ENCODE measurements around the gene ATP5MK. TPM values are rescaled to one million over a fixed set of nuclear protein-coding genes. Genes with fewer than 3 reads are reported as not detected.
A peak's percentile ranks its signal among the peaks of the same experiment; 100 is the strongest.

The ATP5MK gene
- total RNA-seq, 1 experiment from 2014 or later, result 307 TPM

DNA sequence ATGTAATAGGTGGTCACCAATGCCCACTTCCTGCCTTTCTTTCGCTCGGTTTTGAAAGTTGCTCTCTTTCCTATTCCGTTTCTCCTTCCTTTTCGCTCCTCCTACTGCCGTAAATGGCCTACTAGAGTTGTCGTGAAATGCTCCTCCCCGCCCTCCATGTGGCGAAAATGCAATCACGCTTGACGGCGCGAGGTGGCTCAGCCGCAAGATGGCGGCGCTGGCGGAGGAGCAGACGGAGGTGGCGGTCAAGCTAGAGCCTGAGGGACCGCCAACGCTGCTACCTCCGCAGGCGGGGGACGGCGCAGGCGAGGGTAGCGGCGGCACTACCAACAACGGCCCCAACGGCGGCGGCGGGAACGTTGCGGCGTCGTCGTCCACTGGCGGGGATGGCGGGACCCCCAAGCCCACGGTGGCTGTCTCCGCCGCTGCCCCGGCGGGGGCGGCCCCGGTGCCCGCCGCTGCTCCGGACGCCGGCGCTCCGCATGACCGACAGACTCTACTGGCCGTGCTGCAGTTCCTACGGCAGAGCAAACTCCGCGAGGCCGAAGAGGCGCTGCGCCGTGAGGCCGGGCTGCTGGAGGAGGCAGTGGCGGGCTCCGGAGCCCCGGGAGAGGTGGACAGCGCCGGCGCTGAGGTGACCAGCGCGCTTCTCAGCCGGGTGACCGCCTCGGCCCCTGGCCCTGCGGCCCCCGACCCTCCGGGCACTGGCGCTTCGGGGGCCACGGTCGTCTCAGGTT lies 28.3 kb downstream of the ATP5MK start, which contains the start of gene TAF5 (continued):
- TF ChIP-seq, protein P1, sequence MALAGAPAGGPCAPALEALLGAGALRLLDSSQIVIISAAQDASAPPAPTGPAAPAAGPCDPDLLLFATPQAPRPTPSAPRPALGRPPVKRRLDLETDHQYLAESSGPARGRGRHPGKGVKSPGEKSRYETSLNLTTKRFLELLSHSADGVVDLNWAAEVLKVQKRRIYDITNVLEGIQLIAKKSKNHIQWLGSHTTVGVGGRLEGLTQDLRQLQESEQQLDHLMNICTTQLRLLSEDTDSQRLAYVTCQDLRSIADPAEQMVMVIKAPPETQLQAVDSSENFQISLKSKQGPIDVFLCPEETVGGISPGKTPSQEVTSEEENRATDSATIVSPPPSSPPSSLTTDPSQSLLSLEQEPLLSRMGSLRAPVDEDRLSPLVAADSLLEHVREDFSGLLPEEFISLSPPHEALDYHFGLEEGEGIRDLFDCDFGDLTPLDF (CRISPR knock-in tag; IDR thresholded peaks at IDR 0.05), result no peak
- TF ChIP-seq, protein P2, sequence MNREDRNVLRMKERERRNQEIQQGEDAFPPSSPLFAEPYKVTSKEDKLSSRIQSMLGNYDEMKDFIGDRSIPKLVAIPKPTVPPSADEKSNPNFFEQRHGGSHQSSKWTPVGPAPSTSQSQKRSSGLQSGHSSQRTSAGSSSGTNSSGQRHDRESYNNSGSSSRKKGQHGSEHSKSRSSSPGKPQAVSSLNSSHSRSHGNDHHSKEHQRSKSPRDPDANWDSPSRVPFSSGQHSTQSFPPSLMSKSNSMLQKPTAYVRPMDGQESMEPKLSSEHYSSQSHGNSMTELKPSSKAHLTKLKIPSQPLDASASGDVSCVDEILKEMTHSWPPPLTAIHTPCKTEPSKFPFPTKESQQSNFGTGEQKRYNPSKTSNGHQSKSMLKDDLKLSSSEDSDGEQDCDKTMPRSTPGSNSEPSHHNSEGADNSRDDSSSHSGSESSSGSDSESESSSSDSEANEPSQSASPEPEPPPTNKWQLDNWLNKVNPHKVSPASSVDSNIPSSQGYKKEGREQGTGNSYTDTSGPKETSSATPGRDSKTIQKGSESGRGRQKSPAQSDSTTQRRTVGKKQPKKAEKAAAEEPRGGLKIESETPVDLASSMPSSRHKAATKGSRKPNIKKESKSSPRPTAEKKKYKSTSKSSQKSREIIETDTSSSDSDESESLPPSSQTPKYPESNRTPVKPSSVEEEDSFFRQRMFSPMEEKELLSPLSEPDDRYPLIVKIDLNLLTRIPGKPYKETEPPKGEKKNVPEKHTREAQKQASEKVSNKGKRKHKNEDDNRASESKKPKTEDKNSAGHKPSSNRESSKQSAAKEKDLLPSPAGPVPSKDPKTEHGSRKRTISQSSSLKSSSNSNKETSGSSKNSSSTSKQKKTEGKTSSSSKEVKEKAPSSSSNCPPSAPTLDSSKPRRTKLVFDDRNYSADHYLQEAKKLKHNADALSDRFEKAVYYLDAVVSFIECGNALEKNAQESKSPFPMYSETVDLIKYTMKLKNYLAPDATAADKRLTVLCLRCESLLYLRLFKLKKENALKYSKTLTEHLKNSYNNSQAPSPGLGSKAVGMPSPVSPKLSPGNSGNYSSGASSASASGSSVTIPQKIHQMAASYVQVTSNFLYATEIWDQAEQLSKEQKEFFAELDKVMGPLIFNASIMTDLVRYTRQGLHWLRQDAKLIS (CRISPR knock-in tag; IDR thresholded peaks at IDR 0.05; ENCODE audit: borderline replicate concordance), result peak; percentile 86; the same call in 1 of the 2 replicates
- TF ChIP-seq, protein P3, sequence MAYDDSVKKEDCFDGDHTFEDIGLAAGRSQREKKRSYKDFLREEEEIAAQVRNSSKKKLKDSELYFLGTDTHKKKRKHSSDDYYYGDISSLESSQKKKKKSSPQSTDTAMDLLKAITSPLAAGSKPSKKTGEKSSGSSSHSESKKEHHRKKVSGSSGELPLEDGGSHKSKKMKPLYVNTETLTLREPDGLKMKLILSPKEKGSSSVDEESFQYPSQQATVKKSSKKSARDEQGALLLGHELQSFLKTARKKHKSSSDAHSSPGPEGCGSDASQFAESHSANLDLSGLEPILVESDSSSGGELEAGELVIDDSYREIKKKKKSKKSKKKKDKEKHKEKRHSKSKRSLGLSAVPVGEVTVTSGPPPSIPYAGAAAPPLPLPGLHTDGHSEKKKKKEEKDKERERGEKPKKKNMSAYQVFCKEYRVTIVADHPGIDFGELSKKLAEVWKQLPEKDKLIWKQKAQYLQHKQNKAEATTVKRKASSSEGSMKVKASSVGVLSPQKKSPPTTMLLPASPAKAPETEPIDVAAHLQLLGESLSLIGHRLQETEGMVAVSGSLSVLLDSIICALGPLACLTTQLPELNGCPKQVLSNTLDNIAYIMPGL (CRISPR knock-in tag; IDR thresholded peaks at IDR 0.05), result peak; percentile 87; the same call in 1 of the 2 replicates
- TF ChIP-seq, protein P4, sequence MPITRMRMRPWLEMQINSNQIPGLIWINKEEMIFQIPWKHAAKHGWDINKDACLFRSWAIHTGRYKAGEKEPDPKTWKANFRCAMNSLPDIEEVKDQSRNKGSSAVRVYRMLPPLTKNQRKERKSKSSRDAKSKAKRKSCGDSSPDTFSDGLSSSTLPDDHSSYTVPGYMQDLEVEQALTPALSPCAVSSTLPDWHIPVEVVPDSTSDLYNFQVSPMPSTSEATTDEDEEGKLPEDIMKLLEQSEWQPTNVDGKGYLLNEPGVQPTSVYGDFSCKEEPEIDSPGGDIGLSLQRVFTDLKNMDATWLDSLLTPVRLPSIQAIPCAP (CRISPR knock-in tag; IDR thresholded peaks at IDR 0.05), result peak; percentile 83
- TF ChIP-seq, protein P5, sequence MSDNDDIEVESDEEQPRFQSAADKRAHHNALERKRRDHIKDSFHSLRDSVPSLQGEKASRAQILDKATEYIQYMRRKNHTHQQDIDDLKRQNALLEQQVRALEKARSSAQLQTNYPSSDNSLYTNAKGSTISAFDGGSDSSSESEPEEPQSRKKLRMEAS (CRISPR knock-in tag; IDR thresholded peaks at IDR 0.05), result peak; percentile 64
- TF ChIP-seq TCF7 (CRISPR knock-in tag; IDR thresholded peaks at IDR 0.05; ENCODE audit: low read depth) (0 out of 2 replicates have a peak, but pooled peaks have one; percentile 65), SMAD3 (CRISPR knock-in tag; IDR thresholded peaks at IDR 0.05; ENCODE audit: borderline replicate concordance) (peak; percentile 77; the same call in 1 of the 2 replicates), ZBTB21 (CRISPR knock-in tag; IDR thresholded peaks at IDR 0.05; ENCODE audit: borderline replicate concordance) (peak; percentile 85), GABPB1 (CRISPR knock-in tag; IDR thresholded peaks at IDR 0.05) (peak; percentile 46; the same call in 1 of the 2 replicates), ELF4 (CRISPR knock-in tag; IDR thresholded peaks at IDR 0.05; ENCODE audit: low read depth) (0 out of 2 replicates have a peak, but pooled peaks have one; percentile 27)
- TF ChIP-seq, protein P6, sequence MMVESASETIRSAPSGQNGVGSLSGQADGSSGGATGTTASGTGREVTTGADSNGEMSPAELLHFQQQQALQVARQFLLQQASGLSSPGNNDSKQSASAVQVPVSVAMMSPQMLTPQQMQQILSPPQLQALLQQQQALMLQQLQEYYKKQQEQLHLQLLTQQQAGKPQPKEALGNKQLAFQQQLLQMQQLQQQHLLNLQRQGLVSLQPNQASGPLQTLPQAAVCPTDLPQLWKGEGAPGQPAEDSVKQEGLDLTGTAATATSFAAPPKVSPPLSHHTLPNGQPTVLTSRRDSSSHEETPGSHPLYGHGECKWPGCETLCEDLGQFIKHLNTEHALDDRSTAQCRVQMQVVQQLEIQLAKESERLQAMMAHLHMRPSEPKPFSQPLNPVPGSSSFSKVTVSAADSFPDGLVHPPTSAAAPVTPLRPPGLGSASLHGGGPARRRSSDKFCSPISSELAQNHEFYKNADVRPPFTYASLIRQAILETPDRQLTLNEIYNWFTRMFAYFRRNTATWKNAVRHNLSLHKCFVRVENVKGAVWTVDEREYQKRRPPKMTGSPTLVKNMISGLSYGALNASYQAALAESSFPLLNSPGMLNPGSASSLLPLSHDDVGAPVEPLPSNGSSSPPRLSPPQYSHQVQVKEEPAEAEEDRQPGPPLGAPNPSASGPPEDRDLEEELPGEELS (CRISPR knock-in tag; IDR thresholded peaks at IDR 0.05), result peak; percentile 91
- TF ChIP-seq, protein P7, sequence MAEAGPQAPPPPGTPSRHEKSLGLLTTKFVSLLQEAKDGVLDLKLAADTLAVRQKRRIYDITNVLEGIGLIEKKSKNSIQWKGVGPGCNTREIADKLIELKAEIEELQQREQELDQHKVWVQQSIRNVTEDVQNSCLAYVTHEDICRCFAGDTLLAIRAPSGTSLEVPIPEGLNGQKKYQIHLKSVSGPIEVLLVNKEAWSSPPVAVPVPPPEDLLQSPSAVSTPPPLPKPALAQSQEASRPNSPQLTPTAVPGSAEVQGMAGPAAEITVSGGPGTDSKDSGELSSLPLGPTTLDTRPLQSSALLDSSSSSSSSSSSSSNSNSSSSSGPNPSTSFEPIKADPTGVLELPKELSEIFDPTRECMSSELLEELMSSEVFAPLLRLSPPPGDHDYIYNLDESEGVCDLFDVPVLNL (CRISPR knock-in tag; IDR thresholded peaks at IDR 0.05; ENCODE audit: borderline replicate concordance, low read depth), result peak; percentile 82
- TF ChIP-seq, protein P8, sequence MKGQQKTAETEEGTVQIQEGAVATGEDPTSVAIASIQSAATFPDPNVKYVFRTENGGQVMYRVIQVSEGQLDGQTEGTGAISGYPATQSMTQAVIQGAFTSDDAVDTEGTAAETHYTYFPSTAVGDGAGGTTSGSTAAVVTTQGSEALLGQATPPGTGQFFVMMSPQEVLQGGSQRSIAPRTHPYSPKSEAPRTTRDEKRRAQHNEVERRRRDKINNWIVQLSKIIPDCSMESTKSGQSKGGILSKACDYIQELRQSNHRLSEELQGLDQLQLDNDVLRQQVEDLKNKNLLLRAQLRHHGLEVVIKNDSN (CRISPR knock-in tag; IDR thresholded peaks at IDR 0.05), result peak; percentile 68
- TF ChIP-seq, protein P9, sequence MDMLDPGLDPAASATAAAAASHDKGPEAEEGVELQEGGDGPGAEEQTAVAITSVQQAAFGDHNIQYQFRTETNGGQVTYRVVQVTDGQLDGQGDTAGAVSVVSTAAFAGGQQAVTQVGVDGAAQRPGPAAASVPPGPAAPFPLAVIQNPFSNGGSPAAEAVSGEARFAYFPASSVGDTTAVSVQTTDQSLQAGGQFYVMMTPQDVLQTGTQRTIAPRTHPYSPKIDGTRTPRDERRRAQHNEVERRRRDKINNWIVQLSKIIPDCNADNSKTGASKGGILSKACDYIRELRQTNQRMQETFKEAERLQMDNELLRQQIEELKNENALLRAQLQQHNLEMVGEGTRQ (CRISPR knock-in tag; IDR thresholded peaks at IDR 0.05), result peak; percentile 63
- TF ChIP-seq, protein P10, sequence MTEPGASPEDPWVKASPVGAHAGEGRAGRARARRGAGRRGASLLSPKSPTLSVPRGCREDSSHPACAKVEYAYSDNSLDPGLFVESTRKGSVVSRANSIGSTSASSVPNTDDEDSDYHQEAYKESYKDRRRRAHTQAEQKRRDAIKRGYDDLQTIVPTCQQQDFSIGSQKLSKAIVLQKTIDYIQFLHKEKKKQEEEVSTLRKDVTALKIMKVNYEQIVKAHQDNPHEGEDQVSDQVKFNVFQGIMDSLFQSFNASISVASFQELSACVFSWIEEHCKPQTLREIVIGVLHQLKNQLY (CRISPR knock-in tag; IDR thresholded peaks at IDR 0.05), result no peak; the same call in 1 of the 2 replicates
- TF ChIP-seq, protein P11, sequence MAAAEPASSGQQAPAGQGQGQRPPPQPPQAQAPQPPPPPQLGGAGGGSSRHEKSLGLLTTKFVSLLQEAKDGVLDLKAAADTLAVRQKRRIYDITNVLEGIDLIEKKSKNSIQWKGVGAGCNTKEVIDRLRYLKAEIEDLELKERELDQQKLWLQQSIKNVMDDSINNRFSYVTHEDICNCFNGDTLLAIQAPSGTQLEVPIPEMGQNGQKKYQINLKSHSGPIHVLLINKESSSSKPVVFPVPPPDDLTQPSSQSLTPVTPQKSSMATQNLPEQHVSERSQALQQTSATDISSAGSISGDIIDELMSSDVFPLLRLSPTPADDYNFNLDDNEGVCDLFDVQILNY (CRISPR knock-in tag; IDR thresholded peaks at IDR 0.05), result peak; percentile 88
